HG03097 (cell line): ENCODE measurements around the gene ABCA4.

ENCODE experiments used
- ATAC-seq: cut with Tn5 transposase; IDR thresholded peaks from one replicate; pipeline ENCODE4 v1.9.1; 2021; ENCODE audit not compliant: unreplicated experiment, low FRiP score

The ABCA4 gene

GRCh38 chr1:93988634-93989350 lies 132.2 kb downstream of the ABCA4 start:
- ATAC-seq: no peak

- ATAC-seq: no peak
These were observed 139.7 kb downstream of the ABCA4 start for GRCh38 chr1:93981274-93981667.

- ATAC-seq: no peak
These were observed 140.4 kb downstream of the ABCA4 start for GRCh38 chr1:93980320-93981273.

GRCh38 chr1:93979718-93980319 lies 141.1 kb downstream of the ABCA4 start:
- no peak for ATAC-seq

GRCh38 chr1:93979040-93979717 lies 141.8 kb downstream of the ABCA4 start:
- ATAC-seq: no peak

GRCh38 chr1:93977598-93977945 lies 143.4 kb downstream of the ABCA4 start:
- ATAC-seq: no peak

- no peak for ATAC-seq
These were observed 144.0 kb downstream of the ABCA4 start for GRCh38 chr1:93976711-93977597.

- no peak for ATAC-seq
These were observed 144.7 kb downstream of the ABCA4 start for GRCh38 chr1:93976291-93976690.

- ATAC-seq: no peak
These were observed 148.6 kb downstream of the ABCA4 start for GRCh38 chr1:93972341-93972740.

GRCh38 chr1:93969887-93970286 lies 151.1 kb downstream of the ABCA4 start:
- ATAC-seq: no peak

GRCh38 chr1:93969371-93969770 lies 151.6 kb downstream of the ABCA4 start:
- no peak for ATAC-seq

GRCh38 chr1:93967306-93967705 lies 153.6 kb downstream of the ABCA4 start:
- ATAC-seq: no peak

GRCh38 chr1:93965888-93966287 lies 155.1 kb downstream of the ABCA4 start:
- no peak for ATAC-seq

GRCh38 chr1:93965256-93965655 lies 155.7 kb downstream of the ABCA4 start:
- no peak for ATAC-seq

GRCh38 chr1:93964777-93965200 lies 156.2 kb downstream of the ABCA4 start:
- no peak for ATAC-seq

GRCh38 chr1:93964096-93964776 lies 156.7 kb downstream of the ABCA4 start:
- ATAC-seq: no peak

- ATAC-seq: no peak
These were observed 157.4 kb downstream of the ABCA4 start for GRCh38 chr1:93963585-93963984.

- no peak for ATAC-seq
These were observed 159.0 kb downstream of the ABCA4 start for GRCh38 chr1:93961906-93962305.

GRCh38 chr1:93961443-93961842 lies 159.5 kb downstream of the ABCA4 start:
- no peak for ATAC-seq
